K562 (cell line): ENCODE results near the gene ERGIC1. TPM values are rescaled to one million over a fixed set of nuclear protein-coding genes. Genes with fewer than 3 reads are reported as not detected.

Experiments used
- C11orf30 ChIP-seq: fragments of 450-650 bp; IDR thresholded peaks from 2 replicates; pipeline ENCODE4 v1.6.1; 2016; ENCODE audit warnings: low read depth, mild to moderate bottlenecking
- CHD7 ChIP-seq: fragments of 200-600 bp; sonication (generic); IDR thresholded peaks from one replicate; pipeline ENCODE4 v1.6.1; 2012; ENCODE audit warnings: mild to moderate bottlenecking, low read depth, low read length, inconsistent platforms
- CXXC5 ChIP-seq: fragments of 250-450 bp; sonication (Bioruptor Pico); IDR thresholded peaks from 2 replicates; pipeline ENCODE4 v1.8.0; 2022; ENCODE audit warnings: inconsistent platforms, mild to moderate bottlenecking, moderate library complexity
- E2F3 ChIP-seq: fragments of 250-450 bp; sonication (Bioruptor Pico); IDR thresholded peaks from 2 replicates; pipeline ENCODE4 v1.4.0; 2020; ENCODE audit warnings: mild to moderate bottlenecking
- E2F6 ChIP-seq, 2 experiments: IDR thresholded peaks; 2 replicates each; pipeline ENCODE4 v1.6.1; 2011; ENCODE audit warnings: borderline replicate concordance in 1 of 2, control low read depth in 1 of 2, low read depth in 1 of 2, low read length in 1 of 2, mild to moderate bottlenecking in 1 of 2, mixed read lengths in 1 of 2, moderate library complexity in 1 of 2; ENCODE audit not compliant: insufficient read depth in 1 of 2, insufficient read length in 1 of 2, poor library complexity in 1 of 2, severe bottlenecking in 1 of 2; ENCODE audit errors: extremely low read depth in 1 of 2
- HEY1 ChIP-seq: fragments of 250-450 bp; sonication (Bioruptor Pico); IDR thresholded peaks from 2 replicates; pipeline ENCODE4 v1.5.0; 2020; ENCODE audit warnings: mild to moderate bottlenecking, moderate library complexity, borderline replicate concordance
- MYC ChIP-seq, 2 experiments: fragments of 250-450 bp in 1 of 2; sonication (Bioruptor Pico) in 1 of 2; IDR thresholded peaks; 2 replicates each; pipeline versions ENCODE4 v1.5.1 to v1.6.1; 2012 to 2021; ENCODE audit warnings: low read depth in 2 of 2, borderline replicate concordance in 1 of 2, improper control_type of control experiment in 1 of 2, low read length in 1 of 2, mild to moderate bottlenecking in 1 of 2, moderate library complexity in 1 of 2
- ZNF263 ChIP-seq: sonication (generic); formaldehyde crosslinking; IDR thresholded peaks from 2 replicates; pipeline ENCODE4 v1.8.0; 2022; ENCODE audit warnings: mild to moderate bottlenecking, missing genetic modification reagents, borderline replicate concordance
- polyA plus RNA-seq, 8 experiments: library from polyadenylated mRNA; depleted of rRNA in 4 of 8; stranded (reverse) in 5 of 8; unstranded in 3 of 8; fragments of >200 nt; fragmentation: Nextera tagmentation in 2 of 8; fragmentation: Illumina TruSeq in 1 of 8; extraction: Ambion mirVana in 2 of 8; extraction: Trizol in 1 of 8; gene quantifications; 2 replicates each; pipeline versions ENCODE4 v1.2.1 to v1.2.3, GENCODE V29; 2011 to 2014; ENCODE audit warnings: inconsistent platforms in 1 of 8, missing spikeins in 1 of 8
- total RNA-seq, 7 experiments: library from RNA; depleted of rRNA in 6 of 7; stranded (reverse); fragments of >200 nt in 6 of 7; fragmentation: Illumina TruSeq in 2 of 7; extraction: Trizol in 2 of 7; gene quantifications; 2 replicates each; pipeline versions ENCODE4 v1.2.1 to v1.2.3, GENCODE V29; 2011 to 2021; ENCODE audit warnings: low replicate concordance in 1 of 7

The ERGIC1 gene
- total and polyA plus RNA-seq, 9 of the 15 experiments (the other 6 are each of a cell fraction or from before 2014, with no cell fraction given) = 5.5 to 68.4 (median 36.4) TPM

- TF ChIP-seq CHD7 (no peak), MYC (IDR thresholded peaks at IDR 0.05; ENCODE audit: low read depth, low read length) (peak; percentile 68), MYC (CRISPR knock-in tag; IDR thresholded peaks at IDR 0.05; ENCODE audit: borderline replicate concordance, low read depth) (no peak), CXXC5 (peak; percentile 49), E2F3 (CRISPR knock-in tag) (0 out of 2 replicates have a peak, but pooled peaks have one; percentile 50), HEY1 (CRISPR knock-in tag) (no peak), ZNF263 (CRISPR knock-in tag) (peak; percentile 86), E2F6 (IDR thresholded peaks at IDR 0.05; ENCODE audit: borderline replicate concordance in 1 of 2, extremely low read depth in 1 of 2, insufficient read depth in 1 of 2, insufficient read length in 1 of 2, low read depth in 1 of 2, low read length in 1 of 2, poor library complexity in 1 of 2, severe bottlenecking in 1 of 2) (peak; percentile 23 to 69), C11orf30 (peak; percentile 87)
Measured at GRCh38 chr5:172881691-172882370, 47.8 kb downstream of the ERGIC1 start (continued).
